Measurements from ENCODE around the gene ABCA3.

Gene ABCA3

GRCh38 chr16:2358811-2359210, 18.3 kb upstream of the ABCA3 start:
- no peak overlapping the region for H3K27ac ChIP-seq

GRCh38 chr16:2357331-2357730, 16.8 kb upstream of the ABCA3 start:
- no peak for DNase-seq (ENCODE audit: low read depth, low spot score)
- H3K27ac ChIP-seq, result no peak overlapping the region

More at GRCh38 chr16:2358811-2359210, 18.3 kb upstream of the ABCA3 start:
- no peak for DNase-seq (ENCODE audit: low read depth, low spot score)

- H3K27ac ChIP-seq, result no peak overlapping the region
- no peak for DNase-seq (ENCODE audit: low read depth, low spot score)
Measured at GRCh38 chr16:2350500-2350899, 10.0 kb upstream of the ABCA3 start.

- no peak for DNase-seq (ENCODE audit: low read depth, low spot score)
- no peak overlapping the region for H3K27ac ChIP-seq
Measured at GRCh38 chr16:2343211-2343610, 2.7 kb upstream of the ABCA3 start.

- no peak for DNase-seq (ENCODE audit: low read depth, low spot score)
- H3K27ac ChIP-seq, result no peak overlapping the region
Measured at GRCh38 chr16:2341456-2342447, 1.2 kb upstream of the ABCA3 start.

- H3K27ac ChIP-seq, result no peak overlapping the region
- DNase-seq (ENCODE audit: low read depth, low spot score), result no peak
Measured at GRCh38 chr16:2339521-2340484, 725 bp downstream of the ABCA3 start.

GRCh38 chr16:2337431-2338296, 2.9 kb downstream of the ABCA3 start:
- no peak for DNase-seq (ENCODE audit: low read depth, low spot score)

GRCh38 chr16:2335286-2335895, 5.1 kb downstream of the ABCA3 start:
- no peak for DNase-seq (ENCODE audit: low read depth, low spot score)
- no peak overlapping the region for H3K27ac ChIP-seq

More at GRCh38 chr16:2337431-2338296, 2.9 kb downstream of the ABCA3 start:
- no peak overlapping the region for H3K27ac ChIP-seq

- no peak overlapping the region for H3K27ac ChIP-seq
- no peak for DNase-seq (ENCODE audit: low read depth, low spot score)
Measured at GRCh38 chr16:2333772-2334379, 6.7 kb downstream of the ABCA3 start.

GRCh38 chr16:2333231-2333630, 7.3 kb downstream of the ABCA3 start:
- no peak for DNase-seq (ENCODE audit: low read depth, low spot score)
- no peak overlapping the region for H3K27ac ChIP-seq

GRCh38 chr16:2331931-2332267, 8.6 kb downstream of the ABCA3 start:
- no peak overlapping the region for H3K27ac ChIP-seq
- DNase-seq (ENCODE audit: low read depth, low spot score), result no peak

- H3K27ac ChIP-seq, result no peak overlapping the region
- DNase-seq (ENCODE audit: low read depth, low spot score), result no peak
Measured at GRCh38 chr16:2331199-2331930, 9.2 kb downstream of the ABCA3 start.

- DNase-seq (ENCODE audit: low read depth, low spot score), result no peak
- no peak overlapping the region for H3K27ac ChIP-seq
Measured at GRCh38 chr16:2329532-2329931, 11.0 kb downstream of the ABCA3 start.

- DNase-seq (ENCODE audit: low read depth, low spot score), result no peak
Measured at GRCh38 chr16:2328428-2328827, 12.1 kb downstream of the ABCA3 start.

GRCh38 chr16:2326191-2326590, 14.3 kb downstream of the ABCA3 start:
- DNase-seq (ENCODE audit: low read depth, low spot score), result no peak
- no peak overlapping the region for H3K27ac ChIP-seq

More at GRCh38 chr16:2328428-2328827, 12.1 kb downstream of the ABCA3 start:
- no peak overlapping the region for H3K27ac ChIP-seq

GRCh38 chr16:2325791-2326190, 14.7 kb downstream of the ABCA3 start:
- no peak overlapping the region for H3K27ac ChIP-seq
- DNase-seq (ENCODE audit: low read depth, low spot score), result no peak

GRCh38 chr16:2325181-2325580, 15.3 kb downstream of the ABCA3 start:
- no peak overlapping the region for H3K27ac ChIP-seq
- no peak for DNase-seq (ENCODE audit: low read depth, low spot score)

GRCh38 chr16:2324296-2324859, 16.1 kb downstream of the ABCA3 start:
- H3K27ac ChIP-seq, result no peak overlapping the region
- no peak for DNase-seq (ENCODE audit: low read depth, low spot score)
